SK-N-SH (cell line): ENCODE results near the gene PCNX4. TPM values are rescaled to one million over a fixed set of nuclear protein-coding genes. Genes with fewer than 3 reads are reported as not detected.

Experiments used
- CTCF ChIA-PET: fragments of 300-600, 350-600 bp; formaldehyde crosslinking; extraction: SDS; loops from one replicate; lab custom pipeline; 2021; lab: Yijun Ruan, JAX
- POLR2A ChIA-PET: fragments of 350-600 bp; sonication (Branson Sonifier 250); formaldehyde crosslinking; extraction: SDS; loops from one replicate; lab custom pipeline; 2020; ENCODE audit warnings: antibody characterized with exemption, inconsistent platforms; lab: Yijun Ruan, JAX
- DNase-seq: peaks from one replicate; pipeline ENCODE4 v3.0.0; 2012
- H2AFZ ChIP-seq: fragments of 200-600 bp; sonication (generic); 2 replicates; pipeline ENCODE4 v1.8.1; 2016; ENCODE audit warnings: antibody characterized with exemption, mild to moderate bottlenecking, low read depth
- H3F3A ChIP-seq: fragments of 200-600 bp; sonication (generic); replicated peaks from 2 replicates; pipeline ENCODE3; 2016; ENCODE audit warnings: antibody characterized with exemption, mild to moderate bottlenecking; ENCODE audit not compliant: insufficient read depth
- H3K27ac ChIP-seq, 2 experiments: fragments of 200-500 bp in 1 of 2; fragments of 200-600 bp in 1 of 2; sonication (Bioruptor generic) in 1 of 2; sonication (generic), shearing (Covaris generic) in 1 of 2; 2 replicates each; pipeline versions ENCODE4 v1.5.1 to v1.6.1; 2014 to 2016; ENCODE audit warnings: low read depth in 2 of 2, inconsistent platforms in 1 of 2, low read length in 1 of 2, mild to moderate bottlenecking in 1 of 2, mixed read lengths in 1 of 2
- H3K27me3 ChIP-seq: fragments of 200-600 bp; sonication (generic), shearing (Covaris generic); 2 replicates; pipeline ENCODE4 v1.6.1; 2016; ENCODE audit warnings: mixed run types; ENCODE audit not compliant: insufficient read depth
- H3K36me3 ChIP-seq, 2 experiments: fragments of 200-500 bp in 1 of 2; fragments of 200-600 bp in 1 of 2; sonication (Bioruptor generic) in 1 of 2; sonication (generic) in 1 of 2; replicated peaks in 1 of 2; 2 replicates each; pipeline versions ENCODE3 to v1.5.1; 2014 to 2016; ENCODE audit warnings: low read length in 1 of 2, mild to moderate bottlenecking in 1 of 2; ENCODE audit not compliant: insufficient read depth in 2 of 2, control insufficient read depth in 1 of 2
- H3K4me1 ChIP-seq, 2 experiments: fragments of 200-500 bp in 1 of 2; fragments of 200-600 bp in 1 of 2; sonication (Bioruptor generic) in 1 of 2; sonication (generic), shearing (Covaris generic) in 1 of 2; 2 replicates each; pipeline versions ENCODE4 v1.5.1 to v1.6.1; 2014 to 2016; ENCODE audit warnings: low read depth in 1 of 2, low read length in 1 of 2, mixed run types in 1 of 2; ENCODE audit not compliant: insufficient read depth in 2 of 2, control insufficient read depth in 1 of 2
- H3K4me2 ChIP-seq: fragments of 200-600 bp; sonication (generic), shearing (Covaris generic); 2 replicates; pipeline ENCODE4 v1.6.1; 2017; ENCODE audit warnings: mixed run types
- H3K4me3 ChIP-seq, 2 experiments: fragments of 200-500 bp in 1 of 2; fragments of 200-600 bp in 1 of 2; sonication (Bioruptor generic) in 1 of 2; sonication (generic), shearing (Covaris generic) in 1 of 2; 2 replicates each; pipeline versions ENCODE4 v1.5.1 to v1.8.1; 2014 to 2016; ENCODE audit warnings: low read depth in 2 of 2, inconsistent platforms in 1 of 2, low read length in 1 of 2, mild to moderate bottlenecking in 1 of 2, mixed read lengths in 1 of 2, moderate library complexity in 1 of 2
- H3K79me2 ChIP-seq: fragments of 200-600 bp; sonication (generic); 2 replicates; pipeline ENCODE4 v1.8.1; 2017; ENCODE audit warnings: mild to moderate bottlenecking; ENCODE audit not compliant: insufficient read depth
- H3K9ac ChIP-seq: fragments of 200-600 bp; sonication (generic); 2 replicates; pipeline ENCODE4 v1.6.1; 2017; ENCODE audit warnings: mixed run types
- H3K9me2 ChIP-seq: fragments of 200-600 bp; sonication (generic); 2 replicates; pipeline ENCODE4 v1.6.1; 2017; ENCODE audit warnings: mixed run types
- H3K9me3 ChIP-seq: fragments of 200-600 bp; sonication (generic); 2 replicates; pipeline ENCODE4 v1.6.1; 2017; ENCODE audit warnings: mixed run types, mild to moderate bottlenecking, moderate library complexity
- H4K20me1 ChIP-seq: fragments of 200-600 bp; sonication (generic); 2 replicates; pipeline ENCODE4 v1.6.1; 2017; ENCODE audit warnings: mild to moderate bottlenecking, mixed run types; ENCODE audit not compliant: insufficient read depth
- ELF1 ChIP-seq: IDR thresholded peaks from 2 replicates; pipeline ENCODE4 v1.4.0; 2012
- EP300 ChIP-seq, 2 experiments: IDR thresholded peaks; 2 replicates each; pipeline versions ENCODE4 v1.4.0 to v1.6.1; 2012; ENCODE audit warnings: borderline replicate concordance in 1 of 2, low read depth in 1 of 2, low read length in 1 of 2
- EZH2phosphoT487 ChIP-seq: fragments of 200-600 bp; sonication (generic); IDR thresholded peaks from 2 replicates; pipeline ENCODE4 v1.6.1; 2017; ENCODE audit warnings: low read depth, mixed run types, mild to moderate bottlenecking, antibody characterized with exemption, moderate library complexity, borderline replicate concordance
- FOXJ3 ChIP-seq: sonication (generic); formaldehyde crosslinking; IDR thresholded peaks from 2 replicates; pipeline ENCODE4 v1.5.1; 2020; ENCODE audit warnings: mild to moderate bottlenecking, missing genetic modification reagents
- FOXM1 ChIP-seq: IDR thresholded peaks from 2 replicates; pipeline ENCODE4 v1.4.0; 2012; ENCODE audit warnings: low read depth, mild to moderate bottlenecking
- GABPA ChIP-seq: IDR thresholded peaks from 2 replicates; pipeline ENCODE4 v1.4.0; 2012; ENCODE audit warnings: low read depth, mild to moderate bottlenecking
- GATA2 ChIP-seq: sonication (generic); formaldehyde crosslinking; IDR thresholded peaks from 2 replicates; pipeline ENCODE4 v1.5.0; 2020; ENCODE audit warnings: mild to moderate bottlenecking, missing genetic modification reagents
- MXI1 ChIP-seq: IDR thresholded peaks from 2 replicates; pipeline ENCODE4 v1.6.1; 2012; ENCODE audit warnings: mild to moderate bottlenecking, low read depth, low read length, improper control_type of control experiment
- POLR2AphosphoS5 ChIP-seq: IDR thresholded peaks from 2 replicates; pipeline ENCODE4 v1.6.1; 2012; ENCODE audit warnings: low read depth, low read length
- RAD21 ChIP-seq: IDR thresholded peaks from 2 replicates; pipeline ENCODE4 v1.6.1; 2012; ENCODE audit warnings: mild to moderate bottlenecking, low read length
- RFX5 ChIP-seq: IDR thresholded peaks from 2 replicates; pipeline ENCODE4 v1.6.1; 2012; ENCODE audit warnings: mild to moderate bottlenecking, improper control_type of control experiment, low read length
- RXRA ChIP-seq: IDR thresholded peaks from 2 replicates; pipeline ENCODE4 v1.4.0; 2012; ENCODE audit warnings: low read depth, mild to moderate bottlenecking, borderline replicate concordance
- TEAD4 ChIP-seq: IDR thresholded peaks from 2 replicates; pipeline ENCODE4 v1.4.0; 2012; ENCODE audit warnings: mild to moderate bottlenecking, borderline replicate concordance; ENCODE audit not compliant: insufficient read depth
- YY1 ChIP-seq: IDR thresholded peaks from 2 replicates; pipeline ENCODE4 v1.4.0; 2012; ENCODE audit warnings: low read depth, mild to moderate bottlenecking
- WGBS: methylation state at CpG from one replicate; pipeline ENCODE4 v1.1.6; 2017; ENCODE audit warnings: low lambda C conversion rate; 5-methylcytosine and 5-hydroxymethylcytosine counted together
- polyA plus RNA-seq, 3 experiments: library from polyadenylated mRNA; depleted of rRNA; stranded (reverse); fragments of >200 nt; gene quantifications; 2 replicates each; pipeline ENCODE4 v1.2.3, GENCODE V29; 2012
- TF ChIP-seq, protein P1 (sequence below): IDR thresholded peaks from 2 replicates; pipeline ENCODE4 v1.4.0; 2012; ENCODE audit warnings: low read depth, borderline replicate concordance
- TF ChIP-seq, protein P2 (sequence below): IDR thresholded peaks from 2 replicates; pipeline ENCODE4 v1.4.0; 2012; ENCODE audit warnings: low read depth, borderline replicate concordance
- TF ChIP-seq, protein P3 (sequence below): IDR thresholded peaks from 2 replicates; pipeline ENCODE4 v1.4.0; 2012; ENCODE audit warnings: low read depth

PCNX4 gene
- polyA plus RNA-seq, 1 of the 3 experiments (the other 2 are of a cell fraction), result 21.1 TPM

DNA sequence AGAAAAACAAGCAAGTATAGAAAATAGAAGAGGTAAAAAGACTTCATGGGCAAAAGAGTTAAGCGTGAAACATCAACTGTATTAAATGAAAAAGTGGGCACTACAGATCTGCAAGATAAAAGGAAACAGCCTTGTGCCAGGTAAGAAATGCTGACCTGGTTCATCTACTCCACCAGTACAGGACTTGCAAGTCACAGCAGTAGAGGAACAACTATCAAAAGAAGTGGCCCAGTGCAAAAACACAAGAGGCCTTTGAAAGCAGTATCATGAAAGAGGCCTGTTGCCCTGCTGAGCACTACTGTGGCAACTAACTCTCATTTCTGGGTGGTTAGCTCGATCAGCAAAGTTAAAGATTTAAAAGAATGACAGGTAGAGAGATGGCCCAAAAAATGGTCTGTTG lies 62.9 kb downstream of the PCNX4 start:
- DNase-seq, result no peak
- Histone ChIP-seq H3K4me1 (peaks cover 21 to 31% of the 10 kb centered on the region in 2 experiments), H3K4me2 (no peak overlapping the region), H3K79me2 (peaks cover 43% of the 10 kb centered on the region; the same call in 1 of the 2 replicates), H3K9me3 (no peaks in the 10 kb centered on the region), H3K27me3 (no peaks in the 10 kb centered on the region), H3K27ac (peak overlapping the region in 1 of 2 experiments; percentile 53; a peak in 2 of 4 replicates), H3K4me3 (no peak overlapping the region), H3F3A (peaks cover 22% of the 10 kb centered on the region), H3K9ac (no peak overlapping the region), H3K36me3 (peaks cover 31 to 34% of the 10 kb centered on the region in 2 experiments), H3K9me2 (no peaks in the 10 kb centered on the region), H2AFZ (no peak overlapping the region), H4K20me1 (no peaks in the 10 kb centered on the region)
- ChIA-PET POLR2A (no interaction called here), CTCF (interaction anchor here (1.9 kb wide), 2 partner anchors 10 to 65 kb away, joined by 5 to 7 read pairs; partner anchors contain the start of gene DHRS7)
- 96% methylated on average over 2 of the region's 2 CpGs for WGBS
- TF ChIP-seq, protein P1, sequence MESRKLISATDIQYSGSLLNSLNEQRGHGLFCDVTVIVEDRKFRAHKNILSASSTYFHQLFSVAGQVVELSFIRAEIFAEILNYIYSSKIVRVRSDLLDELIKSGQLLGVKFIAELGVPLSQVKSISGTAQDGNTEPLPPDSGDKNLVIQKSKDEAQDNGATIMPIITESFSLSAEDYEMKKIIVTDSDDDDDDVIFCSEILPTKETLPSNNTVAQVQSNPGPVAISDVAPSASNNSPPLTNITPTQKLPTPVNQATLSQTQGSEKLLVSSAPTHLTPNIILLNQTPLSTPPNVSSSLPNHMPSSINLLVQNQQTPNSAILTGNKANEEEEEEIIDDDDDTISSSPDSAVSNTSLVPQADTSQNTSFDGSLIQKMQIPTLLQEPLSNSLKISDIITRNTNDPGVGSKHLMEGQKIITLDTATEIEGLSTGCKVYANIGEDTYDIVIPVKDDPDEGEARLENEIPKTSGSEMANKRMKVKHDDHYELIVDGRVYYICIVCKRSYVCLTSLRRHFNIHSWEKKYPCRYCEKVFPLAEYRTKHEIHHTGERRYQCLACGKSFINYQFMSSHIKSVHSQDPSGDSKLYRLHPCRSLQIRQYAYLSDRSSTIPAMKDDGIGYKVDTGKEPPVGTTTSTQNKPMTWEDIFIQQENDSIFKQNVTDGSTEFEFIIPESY, result no peak
- no peak for TF ChIP-seq POLR2AphosphoS5
- TF ChIP-seq RAD21, result no peak
- TF ChIP-seq EP300 (IDR thresholded peaks at IDR 0.05; ENCODE audit: borderline replicate concordance in 1 of 2, low read depth in 1 of 2, low read length in 1 of 2), result no peak
- no peak for TF ChIP-seq GABPA
- TF ChIP-seq, protein P2, sequence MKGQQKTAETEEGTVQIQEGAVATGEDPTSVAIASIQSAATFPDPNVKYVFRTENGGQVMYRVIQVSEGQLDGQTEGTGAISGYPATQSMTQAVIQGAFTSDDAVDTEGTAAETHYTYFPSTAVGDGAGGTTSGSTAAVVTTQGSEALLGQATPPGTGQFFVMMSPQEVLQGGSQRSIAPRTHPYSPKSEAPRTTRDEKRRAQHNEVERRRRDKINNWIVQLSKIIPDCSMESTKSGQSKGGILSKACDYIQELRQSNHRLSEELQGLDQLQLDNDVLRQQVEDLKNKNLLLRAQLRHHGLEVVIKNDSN, result no peak
- no peak for TF ChIP-seq TEAD4
- TF ChIP-seq EZH2phosphoT487, result no peak
- TF ChIP-seq GATA2 (CRISPR knock-in tag), result no peak
- no peak for TF ChIP-seq YY1
- no peak for TF ChIP-seq RXRA
- no peak for TF ChIP-seq FOXM1
- TF ChIP-seq RFX5, result no peak
- TF ChIP-seq, protein P3, sequence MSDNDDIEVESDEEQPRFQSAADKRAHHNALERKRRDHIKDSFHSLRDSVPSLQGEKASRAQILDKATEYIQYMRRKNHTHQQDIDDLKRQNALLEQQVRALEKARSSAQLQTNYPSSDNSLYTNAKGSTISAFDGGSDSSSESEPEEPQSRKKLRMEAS, result no peak
- no peak for TF ChIP-seq MXI1

DNA sequence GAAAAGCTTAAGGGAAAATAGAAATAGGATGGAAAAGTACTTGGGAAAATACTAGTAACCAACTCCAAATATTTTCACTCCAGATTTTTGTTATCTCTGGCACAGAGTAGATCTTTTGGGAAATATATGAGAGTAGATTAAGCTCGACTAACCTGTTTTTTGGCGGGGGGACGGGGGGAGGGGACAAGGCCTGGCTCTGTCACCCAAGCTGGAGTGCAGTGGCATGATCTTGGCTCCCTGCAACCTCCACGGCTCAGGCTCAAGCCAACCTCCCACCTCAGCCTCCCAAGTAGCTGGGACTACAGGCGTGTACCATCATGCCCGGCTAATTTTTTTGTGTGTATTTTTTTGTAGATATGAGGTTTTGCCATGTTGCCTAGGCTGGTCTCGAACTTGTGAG lies 68.7 kb downstream of the PCNX4 start:
- Histone ChIP-seq H3K9ac (no peak overlapping the region), H3K4me1 (peaks cover 7 to 15% of the 10 kb centered on the region in 2 experiments; a peak in 3 of 4 replicates), H3K4me2 (no peak overlapping the region), H3K36me3 (peaks cover 10% of the 10 kb centered on the region in 2 experiments), H3K9me2 (no peaks in the 10 kb centered on the region), H3K27me3 (no peaks in the 10 kb centered on the region), H2AFZ (no peak overlapping the region), H4K20me1 (no peaks in the 10 kb centered on the region), H3F3A (peaks cover under 1% of the 10 kb centered on the region), H3K27ac (no peak overlapping the region), H3K9me3 (no peaks in the 10 kb centered on the region), H3K4me3 (no peak overlapping the region), H3K79me2 (peaks cover 77% of the 10 kb centered on the region)
- POLR2A ChIA-PET, result interaction anchor here (1.5 kb wide), 1 partner anchor 68 kb away, joined by 4 read pairs; no protein-coding TSS in a partner anchor
- DNase-seq, result no peak
- TF ChIP-seq FOXJ3 (CRISPR knock-in tag) (no peak), YY1 (no peak), ELF1 (no peak)
- CTCF ChIA-PET, result interaction anchor here (0.6 to 1.4 kb wide), 5 partner anchors 9 to 584 kb away, joined by 3 read pairs; partner anchors contain the start of gene CCDC175
- 94% methylated on average over 6 of the region's 7 CpGs for WGBS
